T-helper 9 cell (primary cell): Measurements from ENCODE around the gene CLDN11.

ENCODE experiments used
- DNase-seq: peaks from one replicate; pipeline ENCODE4 v3.0.0-alpha.2; 2020

CLDN11 gene

GRCh38 chr3:170473358-170473757, 54.7 kb downstream of the CLDN11 start:
- no peak for DNase-seq

- DNase-seq, result no peak
These were observed 56.5 kb downstream of the CLDN11 start for GRCh38 chr3:170475092-170475685.

- no peak for DNase-seq
These were observed 57.6 kb downstream of the CLDN11 start for GRCh38 chr3:170476291-170476690.

- no peak for DNase-seq
These were observed 58.7 kb downstream of the CLDN11 start for GRCh38 chr3:170477395-170477794.

GRCh38 chr3:170480111-170480510, 61.4 kb downstream of the CLDN11 start:
- DNase-seq, result no peak

- no peak for DNase-seq
These were observed 63.5 kb downstream of the CLDN11 start for GRCh38 chr3:170482199-170482598.

GRCh38 chr3:170483485-170484262, 65.0 kb downstream of the CLDN11 start:
- no peak for DNase-seq
